HG03520 (cell line): ENCODE results near the gene UBE2G2.

Experiments
- ATAC-seq: cut with Tn5 transposase; IDR thresholded peaks from one replicate; pipeline ENCODE4 v1.9.1; 2021; ENCODE audit warnings: mild to moderate bottlenecking, moderate library complexity; ENCODE audit not compliant: unreplicated experiment

Gene UBE2G2

DNA sequence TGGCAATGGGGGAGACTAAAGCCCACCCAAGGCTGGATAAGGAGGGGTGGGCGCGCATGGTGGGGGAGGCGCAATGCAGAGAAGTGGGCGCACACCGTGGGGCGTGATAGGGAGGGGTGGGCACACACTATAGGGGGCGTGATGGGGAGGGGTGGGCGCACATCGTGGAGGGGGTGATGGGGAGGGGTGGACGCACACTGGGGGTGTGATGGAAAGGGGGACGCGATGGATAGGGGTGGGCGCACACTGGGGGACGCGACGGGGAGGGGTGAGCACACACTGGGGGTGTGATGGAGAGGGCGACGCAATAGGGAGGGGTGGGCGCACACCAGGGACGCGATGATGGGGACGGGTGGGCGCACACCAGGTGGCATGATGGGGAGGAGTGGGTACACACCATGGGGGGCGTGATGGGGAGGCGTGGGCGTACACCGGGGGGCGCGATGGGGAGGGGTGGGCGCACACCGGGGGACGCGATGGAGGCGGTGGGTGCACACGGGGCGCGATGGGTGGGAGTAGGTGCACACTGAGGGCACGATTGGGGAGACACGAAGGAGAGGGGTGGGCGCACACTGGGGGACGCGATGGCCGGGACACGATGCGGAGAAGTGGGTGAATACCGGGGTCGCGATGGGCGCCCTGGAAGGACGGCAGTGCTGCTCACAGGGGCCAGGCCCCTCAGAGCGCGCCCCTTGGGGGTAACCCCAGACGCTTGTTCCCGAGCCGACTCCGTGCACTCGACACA lies 15.3 kb upstream of the UBE2G2 start:
- no peak for ATAC-seq

- no peak for ATAC-seq
These were observed 14.4 kb upstream of the UBE2G2 start for GRCh38 chr21:44815852-44816628.

- ATAC-seq: no peak
These were observed 13.6 kb upstream of the UBE2G2 start for GRCh38 chr21:44815225-44815624.

GRCh38 chr21:44814498-44815023 lies 12.9 kb upstream of the UBE2G2 start:
- ATAC-seq: no peak

DNA sequence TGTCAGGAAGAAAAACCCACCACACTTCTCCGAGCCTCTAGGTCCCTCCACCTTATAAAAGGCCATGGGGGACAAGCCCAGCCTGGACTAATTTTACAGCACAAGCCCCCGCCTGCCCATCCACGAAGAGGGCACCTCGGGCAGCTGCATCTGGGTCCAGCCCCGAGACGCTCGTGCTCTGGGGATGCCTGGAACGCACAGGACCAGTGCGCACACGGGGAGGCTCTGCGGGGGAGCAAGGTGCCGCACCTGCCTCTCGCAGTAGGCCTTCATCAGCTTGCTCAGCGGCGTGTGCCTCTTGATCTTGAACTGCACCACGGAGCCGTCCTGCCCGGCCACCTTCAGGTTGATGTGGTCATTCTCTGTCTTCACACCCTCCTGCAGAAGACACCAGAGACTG lies 12.1 kb upstream of the UBE2G2 start:
- no peak for ATAC-seq

DNA sequence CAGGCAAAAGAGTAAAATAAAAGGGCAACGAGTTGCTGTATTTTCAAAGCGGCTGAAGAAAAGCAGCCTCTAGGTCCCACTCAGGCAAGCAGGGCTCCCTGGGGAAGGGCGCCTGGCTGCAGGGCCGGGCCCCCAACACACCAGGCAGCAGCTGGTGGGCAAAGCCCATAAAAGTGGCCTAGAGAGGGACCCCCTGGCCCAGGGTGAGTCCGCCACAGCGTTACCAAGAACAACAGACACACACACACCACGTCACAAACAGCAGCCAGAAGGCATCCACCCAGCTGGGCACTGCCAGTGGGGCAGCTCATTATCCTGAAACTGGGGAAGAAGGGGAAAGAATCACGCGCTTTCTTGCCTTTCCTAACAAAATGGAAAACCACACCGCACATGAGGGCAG lies 11.5 kb upstream of the UBE2G2 start:
- no peak for ATAC-seq

DNA sequence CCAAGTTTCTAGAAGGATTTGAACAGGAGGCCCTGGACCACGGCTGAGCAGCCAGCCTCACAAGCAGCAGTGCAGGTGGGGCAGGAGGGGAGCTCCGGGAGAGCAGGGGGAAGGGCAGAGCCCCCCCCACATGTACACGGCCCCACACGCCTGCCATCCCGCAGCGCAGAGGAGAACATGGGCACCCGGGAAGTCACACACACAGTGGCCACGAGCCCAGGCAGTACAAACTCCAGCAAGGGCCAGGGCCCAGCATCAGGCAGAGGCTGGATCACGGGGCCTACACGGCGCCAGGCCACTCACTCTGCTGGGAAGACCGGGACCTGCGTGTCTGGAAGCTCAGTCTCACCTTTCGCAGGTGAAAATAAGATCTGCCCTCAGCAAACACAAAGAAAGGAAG lies 11.0 kb upstream of the UBE2G2 start:
- no peak for ATAC-seq

DNA sequence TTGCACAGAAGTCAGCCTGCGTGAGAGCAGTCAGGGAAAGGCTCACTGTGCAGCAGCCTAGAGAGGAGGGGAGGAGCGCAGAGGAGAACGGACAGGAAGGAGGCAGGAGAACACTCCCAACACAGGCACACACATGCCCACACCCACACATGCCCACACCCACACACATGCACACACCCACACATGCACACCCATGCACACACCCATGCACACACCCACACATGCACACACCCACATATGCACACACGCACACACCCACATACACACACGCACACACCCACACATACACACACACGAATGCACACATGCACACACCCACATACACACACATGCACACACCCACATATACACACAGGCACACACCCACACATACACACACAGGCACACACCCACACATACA lies 9.2 kb upstream of the UBE2G2 start:
- ATAC-seq: no peak

DNA sequence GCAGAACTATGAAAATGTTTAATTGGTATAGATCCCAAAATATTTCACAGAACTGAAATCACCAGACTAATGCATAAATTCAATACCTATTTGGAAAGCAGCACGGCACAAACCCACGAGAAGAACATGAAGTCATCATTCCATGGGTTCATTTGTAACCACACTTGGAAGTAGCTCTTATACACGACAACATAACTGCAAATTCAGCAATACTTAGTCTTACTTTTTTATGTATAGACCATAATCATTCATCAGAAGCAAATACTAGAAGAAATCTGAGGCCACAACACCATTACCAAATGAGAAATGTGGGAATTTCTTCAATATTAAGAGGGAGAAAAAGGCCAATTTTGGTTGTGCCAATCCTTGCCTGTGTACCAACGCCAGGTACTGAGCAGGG lies 4.2 kb upstream of the UBE2G2 start:
- ATAC-seq: no peak

- no peak for ATAC-seq
These were observed 3.6 kb upstream of the UBE2G2 start for GRCh38 chr21:44805226-44805625.

- no peak for ATAC-seq
These were observed 3.1 kb upstream of the UBE2G2 start for GRCh38 chr21:44804762-44805161.

DNA sequence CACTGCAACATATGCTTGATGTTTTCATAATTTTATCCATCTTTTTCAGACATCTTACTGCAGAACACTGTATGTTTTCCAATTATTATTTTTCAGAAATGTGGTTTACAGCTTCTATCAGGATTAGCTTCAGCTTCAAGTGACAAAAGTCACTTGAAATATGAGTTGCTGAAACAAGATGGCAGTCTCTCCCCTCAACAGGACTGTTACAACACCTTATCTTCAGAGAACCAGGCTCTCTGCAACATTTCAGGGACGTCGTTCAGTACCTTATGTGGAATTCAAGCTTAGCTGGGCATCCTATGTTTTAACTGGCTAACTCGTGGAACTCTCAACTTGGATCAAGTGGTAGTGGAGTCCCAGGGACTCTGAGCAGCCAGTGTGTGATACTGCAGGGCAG lies 2.0 kb upstream of the UBE2G2 start:
- ATAC-seq: no peak

DNA sequence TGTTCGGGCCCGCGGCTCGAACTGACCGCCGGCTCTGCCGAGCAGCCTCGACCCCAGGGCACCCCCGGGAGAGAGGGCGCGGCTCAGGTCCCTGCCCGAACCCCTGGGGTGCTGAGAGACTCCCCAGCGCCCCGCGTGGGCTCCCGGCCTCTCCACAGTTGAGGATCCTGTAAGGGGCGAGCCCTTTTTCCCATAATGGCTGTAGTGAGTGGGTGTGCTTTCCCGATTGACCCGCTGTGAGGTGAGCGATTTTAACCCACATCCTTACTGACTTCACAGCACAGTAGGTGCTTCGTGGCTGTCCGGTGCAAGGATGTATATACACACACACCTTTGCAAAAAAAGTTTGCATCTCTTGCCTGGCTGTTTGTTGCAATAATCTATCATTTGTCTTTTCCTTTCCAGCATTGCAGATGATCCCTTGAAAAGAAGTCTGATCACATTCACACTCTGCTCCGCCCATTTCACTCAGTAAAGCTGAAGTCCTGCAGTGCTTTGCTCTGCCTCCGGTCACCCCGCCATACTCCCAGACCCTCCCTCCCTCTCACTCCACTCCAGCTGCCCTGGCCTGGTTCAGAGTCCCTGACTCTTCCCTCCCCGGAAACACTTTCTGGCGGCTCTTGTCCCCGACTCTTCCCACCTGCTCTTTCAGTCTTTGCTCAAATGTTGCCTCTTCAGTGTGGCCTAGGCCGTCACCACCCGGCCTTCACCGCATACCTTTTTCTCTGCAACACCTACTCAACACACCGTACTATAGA lies 955 bp upstream of the UBE2G2 start:
- no peak for ATAC-seq

GRCh38 chr21:44800971-44801467 lies 601 bp downstream of the UBE2G2 start:
- no peak for ATAC-seq

DNA sequence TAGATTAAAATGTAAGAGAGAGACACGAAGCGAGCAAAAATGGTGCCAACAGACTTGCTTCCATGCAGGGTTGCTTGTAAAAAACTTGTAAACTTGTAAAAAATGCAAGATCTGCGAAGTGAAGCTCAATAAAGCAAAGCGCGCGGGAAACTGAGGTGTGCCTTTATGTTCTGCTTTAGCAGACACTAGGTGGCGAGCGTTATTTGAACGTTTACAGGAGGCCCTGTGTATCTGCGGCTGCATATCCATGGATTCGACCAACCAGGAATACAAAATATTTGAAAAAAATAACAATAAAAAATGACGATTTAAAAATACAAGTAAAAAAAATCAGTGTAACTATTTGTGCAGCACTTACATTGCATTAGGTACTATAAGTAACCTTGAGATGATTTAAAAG lies 1.5 kb downstream of the UBE2G2 start:
- ATAC-seq: no peak

- no peak for ATAC-seq
These were observed 2.0 kb downstream of the UBE2G2 start for GRCh38 chr21:44799646-44800045.

DNA sequence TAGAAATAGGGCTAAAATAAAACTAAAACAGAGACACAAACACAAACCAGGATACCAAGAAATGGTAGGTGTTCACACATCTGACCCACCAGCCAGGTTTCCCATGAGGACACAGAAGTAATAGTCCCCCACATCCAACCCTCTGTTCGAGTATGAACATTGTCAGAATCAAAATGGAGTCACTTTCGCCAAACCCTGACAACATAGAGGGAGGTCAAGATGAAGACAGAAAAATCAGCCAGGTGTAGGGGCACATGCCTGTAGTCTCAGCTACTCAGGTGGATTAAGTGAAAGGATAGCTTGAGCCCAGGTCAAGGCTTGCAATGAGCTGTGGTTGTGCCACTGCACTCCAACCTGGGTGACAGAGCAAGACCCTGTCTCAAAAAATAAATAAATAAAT lies 3.8 kb downstream of the UBE2G2 start:
- ATAC-seq: no peak

DNA sequence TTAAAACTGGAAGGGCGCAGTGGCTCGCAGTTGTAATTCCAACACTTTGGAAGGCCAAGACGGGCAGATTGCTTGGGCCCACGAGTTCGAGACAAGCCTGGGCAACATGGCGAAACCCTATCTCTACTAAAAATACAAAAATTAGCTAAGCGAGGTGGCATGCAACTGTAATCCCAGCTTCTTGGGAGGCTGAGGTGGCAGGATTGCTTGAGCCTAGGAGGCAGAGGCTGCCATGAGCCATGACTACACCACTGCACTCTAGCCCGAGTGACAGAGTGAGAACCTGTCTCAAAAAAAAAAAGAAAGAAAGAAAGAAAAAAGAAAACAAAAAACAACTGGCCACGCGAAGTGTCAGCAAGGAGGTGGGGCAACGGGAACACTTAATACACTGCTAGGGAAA lies 6.3 kb downstream of the UBE2G2 start:
- ATAC-seq: no peak

DNA sequence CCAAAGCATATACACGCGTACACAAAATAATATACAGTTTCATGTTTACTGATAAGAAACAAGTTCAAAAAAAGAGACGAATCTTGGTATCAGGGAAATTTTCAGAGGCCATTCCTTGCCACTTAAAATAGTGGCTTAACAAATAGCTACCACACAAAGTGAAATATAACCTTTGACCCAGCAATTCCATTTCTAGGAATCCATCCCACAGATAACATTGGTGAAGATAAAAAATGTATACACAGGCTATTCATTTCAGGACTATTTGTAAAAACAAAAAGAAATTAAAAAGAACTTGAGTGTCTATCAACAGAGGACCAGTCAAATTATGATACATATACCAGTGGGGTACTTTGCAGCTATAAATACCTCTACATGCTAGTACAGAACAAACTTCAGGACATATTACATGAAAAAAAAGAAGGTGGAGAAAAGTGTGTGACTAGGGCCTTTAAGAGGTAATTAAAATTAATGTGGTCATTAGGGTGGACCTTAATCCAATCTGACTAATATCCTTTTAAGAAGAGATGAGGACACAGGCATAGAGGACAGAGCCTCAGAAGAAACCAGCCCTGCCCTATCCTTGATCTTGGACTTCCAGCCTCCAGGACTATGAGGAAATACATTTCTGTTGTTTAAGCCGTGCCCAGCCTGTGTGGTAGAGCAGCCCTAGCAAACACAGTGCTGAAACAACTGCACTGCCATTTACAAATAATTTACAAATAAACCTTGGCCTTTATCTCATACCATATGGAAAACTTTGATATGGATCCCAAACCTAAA lies 7.8 kb downstream of the UBE2G2 start:
- no peak for ATAC-seq

DNA sequence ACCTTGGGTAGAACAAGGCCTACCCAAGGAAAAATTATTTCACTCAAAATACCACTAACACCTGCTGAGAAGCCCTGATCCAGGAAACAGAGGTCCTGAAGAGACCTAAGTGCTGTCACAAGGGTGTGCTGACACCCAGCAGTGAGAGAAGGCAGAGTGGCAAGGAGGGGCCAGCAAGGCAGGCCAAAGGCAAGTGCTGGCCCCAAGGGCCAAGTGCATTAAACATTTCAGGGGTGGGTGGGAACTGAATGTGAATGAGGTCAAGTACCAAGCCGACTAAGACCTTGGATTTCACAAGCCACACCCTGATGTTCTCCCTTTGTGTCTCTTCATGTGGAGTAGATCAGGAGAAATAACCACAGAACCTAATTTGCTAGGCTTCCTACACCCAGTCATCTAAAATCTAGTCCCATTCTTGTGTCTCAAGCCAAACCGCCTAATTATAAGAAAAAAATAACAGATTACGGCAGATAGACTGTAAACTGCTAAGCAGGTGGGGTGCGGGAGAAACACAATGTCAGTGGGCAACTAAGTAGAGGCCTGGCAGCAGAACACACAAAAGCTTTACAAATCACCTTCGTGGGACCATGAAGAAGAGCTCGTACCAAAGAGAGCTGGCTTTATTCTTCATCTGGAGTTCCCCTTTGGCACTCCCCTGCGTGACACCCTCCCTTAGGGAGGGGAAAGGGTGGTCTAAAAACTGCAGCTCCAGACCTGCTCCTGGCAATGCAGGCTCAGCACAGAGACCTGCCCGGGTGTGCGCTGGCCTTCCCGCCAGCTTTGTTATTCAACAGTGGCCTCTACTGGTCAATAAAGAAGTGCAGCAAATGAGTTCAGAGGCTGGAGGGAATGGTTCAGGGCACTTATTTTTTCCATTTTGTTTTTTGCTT lies 8.7 kb downstream of the UBE2G2 start:
- ATAC-seq: peak; percentile 56
